ENCODE data around the gene PANK4.
"Not testable (repeated sequence)": the region's sequence is repeated elsewhere in the genome, so short reads cannot be mapped to it uniquely, and the experiment has no call there.

Gene PANK4

GRCh38 chr1:2558420-2558819 is 32.0 kb upstream of the PANK4 start:
- DNase-seq = no peak

DNA sequence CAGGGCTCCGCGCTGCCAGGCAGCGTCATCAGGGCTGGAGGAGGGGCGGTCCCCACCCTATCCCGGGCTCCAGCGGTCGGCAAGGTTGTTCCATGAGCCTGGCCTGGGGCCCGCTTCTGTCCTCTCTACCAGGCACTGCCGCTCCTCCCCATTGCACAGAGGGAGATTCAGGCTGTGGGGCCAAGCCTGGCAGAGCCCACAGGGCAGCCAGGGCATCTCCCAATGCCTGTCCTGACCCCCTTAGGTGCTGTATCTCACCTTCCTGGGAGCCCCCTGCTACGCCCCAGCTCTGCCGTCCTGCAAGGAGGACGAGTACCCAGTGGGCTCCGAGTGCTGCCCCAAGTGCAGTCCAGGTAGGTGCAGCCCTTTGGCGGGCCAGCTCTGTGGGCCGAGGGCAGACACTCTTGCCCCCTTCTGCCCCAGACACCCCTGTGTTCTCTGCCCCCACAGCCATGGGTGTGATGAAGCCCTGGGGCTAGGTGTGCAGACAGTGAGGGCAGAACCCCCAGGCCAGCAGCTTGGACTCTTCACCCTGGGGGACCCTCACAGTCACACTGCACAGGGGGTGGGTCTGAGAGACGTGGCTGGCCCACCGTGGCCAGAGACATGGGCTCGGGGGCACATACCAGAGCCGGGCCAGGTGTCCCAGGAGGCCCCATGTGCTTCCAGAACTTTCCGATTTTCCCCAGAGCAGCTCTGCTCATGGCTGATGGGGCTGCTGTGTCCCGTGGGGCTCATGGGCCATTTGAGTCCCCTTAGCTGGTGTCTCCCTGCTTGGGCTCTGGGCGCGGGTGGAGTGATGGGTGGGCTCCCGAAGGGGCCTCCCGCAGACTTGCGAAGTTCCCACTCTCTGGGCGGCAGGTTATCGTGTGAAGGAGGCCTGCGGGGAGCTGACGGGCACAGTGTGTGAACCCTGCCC is 31.3 kb upstream of the PANK4 start:
- DNase-seq = no peak

- no peak for DNase-seq
Measured at GRCh38 chr1:2556678-2557481, 30.5 kb upstream of the PANK4 start.

DNA sequence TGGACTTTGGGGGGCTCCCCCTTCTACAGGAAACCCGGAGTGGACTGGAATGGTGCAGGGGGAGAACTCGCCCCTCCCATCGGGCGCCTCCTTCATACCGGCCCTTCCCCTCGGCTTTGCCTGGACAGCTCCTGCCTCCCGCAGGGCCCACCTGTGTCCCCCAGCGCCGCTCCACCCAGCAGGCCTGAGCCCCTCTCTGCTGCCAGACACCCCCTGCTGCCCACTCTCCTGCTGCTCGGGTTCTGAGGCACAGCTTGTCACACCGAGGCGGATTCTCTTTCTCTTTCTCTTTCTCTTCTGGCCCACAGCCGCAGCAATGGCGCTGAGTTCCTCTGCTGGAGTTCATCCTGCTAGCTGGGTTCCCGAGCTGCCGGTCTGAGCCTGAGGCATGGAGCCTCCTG is 29.9 kb upstream of the PANK4 start, which contains the start of gene TNFRSF14:
TNFRSF14 (plus strand) TSS at position 95 of the 401 bp plus-strand sequence; CDS start at position 389, 294 bp downstream.
- no peak for DNase-seq

- DNase-seq = no peak
Measured at GRCh38 chr1:2555634-2556276, 29.4 kb upstream of the PANK4 start.

DNA sequence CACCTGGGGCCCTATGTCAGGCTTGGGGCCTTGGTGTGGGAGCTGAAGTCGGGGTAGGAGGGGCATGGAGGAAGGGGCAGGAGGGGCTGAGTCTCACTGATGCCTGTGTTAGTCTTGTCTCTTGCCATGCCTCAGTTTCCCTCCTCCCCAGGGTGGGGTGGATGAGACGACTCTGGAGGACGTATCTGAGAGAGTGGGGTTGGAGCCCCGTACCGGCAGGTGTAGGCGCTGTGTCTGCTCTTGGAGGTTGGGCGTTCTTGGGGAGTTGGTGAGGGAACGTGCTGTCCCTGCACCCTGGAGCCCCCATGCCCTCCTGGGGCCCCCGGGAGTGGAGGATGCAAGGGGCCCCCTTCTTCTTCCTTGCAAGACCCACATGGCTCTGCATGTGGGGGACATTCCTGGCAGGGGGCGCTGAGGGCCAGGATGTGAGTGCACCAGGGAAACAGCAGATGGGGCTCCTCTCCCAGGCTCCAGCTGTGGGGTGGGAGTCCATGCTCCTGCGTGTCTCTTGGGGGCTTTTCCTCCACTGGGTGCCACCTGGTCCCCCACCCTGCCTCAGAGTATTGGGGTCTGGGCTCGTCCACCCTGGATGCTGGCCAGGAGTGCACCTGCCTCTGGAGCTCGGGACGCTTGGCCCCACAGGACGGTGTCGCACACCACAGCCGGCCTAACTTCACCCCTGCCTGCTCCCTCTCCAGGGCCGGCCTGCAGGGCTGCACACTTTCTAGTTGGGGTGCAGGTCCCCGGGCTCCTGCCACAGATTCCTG is 28.4 kb upstream of the PANK4 start:
- DNase-seq = no peak

DNA sequence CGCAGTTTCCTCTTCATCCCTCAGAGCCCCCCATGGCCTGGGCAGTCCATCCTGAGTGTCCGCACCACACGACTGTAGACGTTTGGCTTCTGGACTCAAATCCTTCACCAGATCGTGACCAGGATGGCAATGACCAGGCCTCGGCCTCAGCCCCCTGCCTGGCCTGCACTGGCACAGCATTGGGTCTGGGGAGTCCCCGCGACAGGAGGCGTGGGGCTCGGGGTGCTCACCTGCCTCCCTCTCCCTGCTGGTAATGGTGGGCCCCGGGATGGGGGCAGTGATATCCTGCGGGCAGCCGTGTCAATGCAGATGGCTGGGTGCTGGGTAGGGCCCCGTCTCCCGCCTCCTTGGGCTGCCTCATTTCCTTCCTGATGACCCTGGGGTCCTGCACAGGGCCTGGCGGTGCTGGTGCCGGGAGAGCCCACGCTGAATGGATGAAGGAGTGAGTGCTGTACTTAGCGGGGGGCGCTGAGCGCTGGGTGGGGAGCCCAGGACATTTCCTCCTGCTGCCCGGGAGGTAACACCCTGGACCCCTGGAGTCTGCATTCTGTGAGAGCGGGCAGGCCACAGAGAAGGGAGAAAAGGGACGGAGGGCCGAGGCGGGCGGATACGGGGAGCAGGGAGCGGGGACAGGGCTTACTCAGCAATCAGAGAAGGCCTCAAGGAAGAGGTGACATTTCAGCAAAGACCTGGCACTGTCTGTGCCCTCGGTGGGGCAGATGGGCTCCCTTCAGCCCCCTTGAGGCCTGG is 27.6 kb upstream of the PANK4 start:
- DNase-seq = no peak

- not testable (repeated sequence) for DNase-seq
Measured at GRCh38 chr1:2553076-2553475, 26.7 kb upstream of the PANK4 start.

DNA sequence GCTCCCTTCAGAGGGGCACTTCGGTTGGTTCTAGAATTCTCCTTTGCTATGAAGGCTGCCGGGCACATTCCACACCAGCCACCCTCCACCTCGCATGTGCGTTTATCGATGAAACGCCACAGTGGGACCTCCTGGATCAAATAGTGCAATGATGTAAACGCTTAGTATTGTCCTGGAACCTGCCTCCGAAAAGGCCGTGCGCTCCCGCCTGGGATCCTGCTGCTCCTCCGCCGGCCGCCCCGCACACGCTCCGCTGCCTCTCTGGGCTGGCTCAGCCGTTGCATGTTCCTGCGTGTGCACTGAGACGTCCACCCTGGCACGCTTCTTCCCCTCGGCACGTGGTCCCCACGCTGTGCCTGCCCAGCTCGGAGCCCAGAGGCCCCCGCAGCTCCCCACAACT is 25.8 kb upstream of the PANK4 start:
- no peak for DNase-seq

GRCh38 chr1:2551544-2551943 is 25.1 kb upstream of the PANK4 start:
- not testable (repeated sequence) for DNase-seq

DNA sequence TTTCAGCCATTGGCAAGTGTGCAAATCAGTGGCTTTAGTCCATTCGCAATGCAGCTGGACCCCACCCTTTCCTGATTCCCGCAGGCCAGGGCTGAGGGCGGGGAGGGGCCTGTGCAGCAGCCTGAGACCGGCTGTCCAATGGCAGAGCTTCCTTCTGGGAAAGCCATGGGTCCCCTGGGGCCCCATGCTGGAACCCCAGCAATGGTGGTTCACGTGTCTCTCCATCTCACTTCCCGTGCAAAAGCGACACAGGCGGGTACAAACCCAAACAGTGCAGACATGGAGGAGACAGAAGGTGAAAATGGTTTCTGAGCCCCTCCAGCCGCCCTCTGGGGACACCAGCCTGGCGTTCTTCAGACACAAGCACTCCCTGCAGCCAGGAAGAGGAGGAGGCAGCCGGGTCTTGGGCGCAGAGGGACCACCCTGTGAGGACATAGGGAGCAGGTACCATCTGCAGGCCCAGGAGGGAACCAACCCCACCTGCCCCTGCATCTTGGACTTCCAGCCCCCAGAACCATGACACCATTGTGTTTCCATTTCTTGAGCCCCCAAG is 24.0 kb upstream of the PANK4 start:
- not testable (repeated sequence) for DNase-seq

DNA sequence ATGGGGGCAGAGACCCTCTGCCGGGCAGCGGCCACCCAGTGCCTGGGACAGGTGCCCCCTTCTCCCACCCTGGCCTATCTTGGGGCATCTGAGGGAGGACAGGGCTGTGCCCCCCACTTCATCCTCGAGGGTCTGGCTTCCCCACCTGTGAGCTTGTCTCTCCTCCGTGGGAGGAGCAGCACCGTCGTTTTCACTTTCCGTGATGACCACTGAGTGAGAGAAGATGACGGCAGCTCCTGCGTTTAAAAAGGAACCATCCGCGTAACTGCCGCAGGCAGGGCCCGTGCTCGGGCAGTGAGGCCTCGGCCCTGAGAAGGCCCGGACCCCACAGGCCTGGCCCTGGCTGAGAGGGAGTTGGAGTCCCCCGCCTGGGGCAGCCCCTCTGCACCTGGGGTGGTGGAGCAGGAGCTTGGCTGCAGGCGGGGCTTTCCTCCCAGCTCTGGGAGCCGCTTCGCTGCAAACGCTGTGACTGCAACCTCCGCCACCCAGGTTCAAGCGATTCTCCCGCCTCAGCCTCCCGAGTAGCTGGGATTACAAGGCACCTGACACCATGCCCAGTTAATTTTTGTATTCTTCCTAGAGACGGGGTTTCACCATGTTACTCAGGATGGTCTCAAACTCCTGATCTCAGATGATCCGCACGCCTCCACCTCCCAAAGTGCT is 23.1 kb upstream of the PANK4 start:
- DNase-seq = not testable (repeated sequence)

- peak; percentile 18 for DNase-seq
Measured at GRCh38 chr1:2548068-2548589, 21.7 kb upstream of the PANK4 start.

- no peak for DNase-seq
Measured at GRCh38 chr1:2547210-2548067, 21.0 kb upstream of the PANK4 start.

DNA sequence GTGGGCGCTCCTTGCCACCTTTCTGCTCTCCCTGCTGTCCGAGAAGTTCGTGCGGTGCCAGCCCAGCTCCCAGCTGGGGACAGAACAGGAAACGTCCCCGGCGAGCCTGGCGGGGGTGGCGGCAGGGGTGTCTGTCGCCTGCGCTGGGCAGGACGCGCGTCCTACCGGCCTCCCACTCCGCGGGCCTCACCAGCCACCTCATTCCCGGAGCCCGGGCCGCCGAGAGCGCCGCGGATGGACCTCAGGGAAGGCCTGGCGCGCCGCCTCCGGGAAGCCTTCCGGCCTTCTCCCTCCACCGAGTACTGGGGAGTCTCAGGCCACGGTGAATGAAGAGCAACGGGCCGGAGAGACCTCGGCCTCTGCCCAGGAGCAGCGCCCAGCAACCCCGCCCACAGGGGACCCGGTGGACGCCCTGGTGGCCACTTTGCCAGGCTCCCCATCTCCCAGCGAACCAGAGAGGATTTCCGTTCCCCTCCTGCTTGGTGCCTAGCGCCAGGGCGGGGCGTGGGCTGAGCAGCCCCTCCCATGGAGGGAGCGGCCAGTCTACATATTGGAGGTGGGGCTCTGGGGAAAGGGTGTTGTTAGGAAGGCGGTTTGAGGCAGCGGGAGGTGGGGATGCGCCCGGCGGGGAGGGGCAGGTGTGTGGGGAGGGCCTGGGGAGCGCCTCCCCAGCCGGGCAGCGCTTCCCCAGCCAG is 20.3 kb upstream of the PANK4 start:
- DNase-seq = peak; percentile 40

DNA sequence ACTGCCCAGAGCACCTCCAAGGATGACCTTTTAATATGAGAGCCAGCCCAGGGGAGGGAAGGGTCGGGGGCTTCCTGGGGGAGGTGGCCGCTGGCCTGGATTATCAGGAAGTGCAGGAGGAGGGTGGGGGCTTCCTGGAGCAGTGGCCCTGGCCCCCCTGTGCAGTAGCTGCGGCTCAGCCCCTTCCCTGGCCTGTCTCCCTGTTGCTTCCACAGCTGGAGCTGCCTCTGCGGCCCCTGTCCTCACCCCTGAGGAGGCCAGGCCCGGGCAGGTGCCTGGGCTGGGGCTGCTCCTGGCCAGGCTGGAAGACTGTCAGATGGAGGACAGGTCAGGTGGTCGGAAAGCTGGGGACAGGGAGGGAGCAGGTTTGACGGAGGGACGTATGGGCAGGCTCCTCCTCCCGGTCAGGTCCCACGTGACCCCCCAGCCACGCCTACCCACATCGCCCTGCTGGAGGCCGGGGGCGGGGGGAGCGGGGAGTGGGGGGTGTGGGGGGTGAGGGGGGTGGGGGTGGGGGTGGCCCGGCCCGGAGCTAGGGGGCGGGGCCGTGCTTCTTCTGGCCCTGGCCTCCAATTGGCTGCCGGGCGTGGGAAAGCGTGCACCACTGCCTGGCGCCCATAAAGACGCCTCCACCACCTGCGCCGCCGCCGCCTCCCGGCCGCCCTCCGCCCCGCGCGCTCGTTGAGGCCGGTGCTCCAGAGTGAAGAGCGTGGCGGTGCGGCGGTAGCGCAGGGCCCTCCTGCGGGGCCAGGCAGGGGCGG is 19.5 kb upstream of the PANK4 start:
- peak; percentile 84 for DNase-seq

DNA sequence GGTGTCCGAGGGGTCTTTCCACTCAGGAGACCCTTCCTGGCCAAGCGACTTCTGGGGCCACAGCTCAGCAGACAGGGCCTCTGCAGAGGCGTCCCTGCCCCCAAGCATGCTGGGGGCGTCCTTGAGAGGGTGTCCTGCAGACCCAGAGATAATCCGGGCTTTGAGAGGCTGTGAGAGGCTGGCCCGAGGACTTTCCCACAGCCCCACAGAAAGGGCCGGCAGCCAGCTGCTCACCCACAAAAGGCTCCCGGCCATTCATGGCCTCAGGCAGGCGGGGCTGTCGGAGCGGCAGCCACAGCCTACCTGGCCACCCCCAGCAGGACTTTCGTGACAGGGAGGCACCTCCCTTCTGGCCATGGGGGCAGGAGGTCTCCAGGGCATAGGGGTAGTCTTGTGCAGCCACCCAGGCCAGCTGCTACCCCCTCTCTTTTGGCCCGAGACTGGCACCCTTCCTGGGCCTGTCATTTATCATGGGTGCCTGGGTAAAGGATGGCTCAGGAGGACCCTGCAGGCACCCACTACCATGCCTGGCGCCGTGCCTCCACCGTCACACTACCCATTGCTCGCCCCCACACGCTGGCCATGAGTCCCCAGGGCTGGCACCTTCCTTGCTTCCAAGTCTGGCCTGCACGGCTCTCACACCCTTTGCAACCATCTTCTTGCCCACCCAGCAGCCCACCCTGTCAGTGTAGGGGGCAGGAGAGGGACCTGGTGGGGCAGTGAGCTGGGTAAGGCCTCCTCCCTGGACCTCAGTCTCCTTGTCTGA is 18.7 kb upstream of the PANK4 start:
- DNase-seq = no peak

All from NCI-H2029 treated with DMSO at 0.1 percent for 48 hours (cell line).